H1 (cell line): ENCODE measurements around the gene RPRD1A. TPM values are rescaled to one million over a fixed set of nuclear protein-coding genes. Genes with fewer than 3 reads are reported as not detected.

Experiments
- CTCF ChIA-PET: fragments of 300-600 bp; sonication (Branson Sonifier 250); formaldehyde crosslinking; loops from one replicate; lab custom pipeline; 2021; ENCODE audit not compliant: partially characterized antibody; lab: Charles Lee
- POLR2A ChIA-PET: fragments of 300-600 bp; sonication (Branson Sonifier 250); formaldehyde crosslinking; loops from one replicate; lab custom pipeline; 2021; ENCODE audit warnings: inconsistent platforms; ENCODE audit not compliant: partially characterized antibody; lab: Charles Lee
- DNase-seq, 2 experiments: peaks; one replicate each; pipeline versions ENCODE4 v3.0.0 to v3.0.0-alpha.2; 2010 to 2022; ENCODE audit warnings: low spot score in 2 of 2, low read depth in 1 of 2, mixed read lengths in 1 of 2
- FAIRE-seq: peaks from 2 replicates; lab custom pipeline; 2011; peaks lifted over from hg19 to GRCh38; lab: Jason Lieb, UNC
- H2AFZ ChIP-seq: 2 replicates; pipeline ENCODE4 v1.8.1; 2012; ENCODE audit warnings: low read length, inconsistent platforms
- H2AK5ac ChIP-seq: 2 replicates; pipeline ENCODE4 v1.6.1; 2013; ENCODE audit warnings: low read depth, low read length
- H2BK120ac ChIP-seq: replicated peaks from 2 replicates; pipeline ENCODE3; 2013; ENCODE audit warnings: low read depth, low read length, inconsistent platforms
- H2BK12ac ChIP-seq: 2 replicates; pipeline ENCODE4 v1.6.1; 2013; ENCODE audit warnings: low read depth, low read length
- H2BK15ac ChIP-seq: 2 replicates; pipeline ENCODE4 v1.6.1; 2013; ENCODE audit warnings: low read length
- H2BK20ac ChIP-seq: 2 replicates; pipeline ENCODE4 v1.6.1; 2013; ENCODE audit warnings: low read length
- H2BK5ac ChIP-seq: 2 replicates; pipeline ENCODE4 v1.6.1; 2013; ENCODE audit warnings: low read depth, low read length
- H3K14ac ChIP-seq: 2 replicates; pipeline ENCODE4 v1.6.1; 2013; ENCODE audit warnings: inconsistent platforms; ENCODE audit not compliant: insufficient read length
- H3K18ac ChIP-seq: 2 replicates; pipeline ENCODE4 v1.6.1; 2013; ENCODE audit warnings: low read length; ENCODE audit errors: extremely low read depth
- H3K23ac ChIP-seq: 2 replicates; pipeline ENCODE4 v1.6.1; 2013; ENCODE audit warnings: inconsistent platforms; ENCODE audit not compliant: insufficient read length
- H3K23me2 ChIP-seq: 2 replicates; pipeline ENCODE4 v1.6.1; 2013; ENCODE audit warnings: low read depth, low read length
- H3K27ac ChIP-seq: 2 replicates; pipeline ENCODE4 v1.6.1; 2011; ENCODE audit warnings: low read depth, low read length, inconsistent platforms
- H3K27me3 ChIP-seq, 4 experiments: replicated peaks in 1 of 4; 1 replicate in 1 of 4; 2 replicates in 3 of 4; pipeline versions ENCODE4 v1.6.1 to v1.8.1; 2011 to 2013; ENCODE audit warnings: low read length in 3 of 4, mild to moderate bottlenecking in 3 of 4, inconsistent platforms in 2 of 4, mixed read lengths in 2 of 4, moderate library complexity in 1 of 4; ENCODE audit not compliant: control insufficient read depth in 3 of 4, insufficient read depth in 3 of 4; ENCODE audit errors: extremely low read depth in 1 of 4
- H3K36me3 ChIP-seq, 4 experiments: 2 replicates each; pipeline versions ENCODE4 v1.6.1 to v1.8.1; 2011 to 2013; ENCODE audit warnings: mild to moderate bottlenecking in 4 of 4, low read length in 3 of 4, moderate library complexity in 2 of 4, control low read depth in 1 of 4, inconsistent platforms in 1 of 4; ENCODE audit not compliant: insufficient read depth in 4 of 4, control insufficient read depth in 2 of 4
- H3K4ac ChIP-seq: replicated peaks from 2 replicates; pipeline ENCODE3; 2013; ENCODE audit warnings: low read length, low read depth, mixed read lengths, inconsistent platforms; ENCODE audit not compliant: insufficient read length
- H3K4me1 ChIP-seq, 4 experiments: replicated peaks in 1 of 4; 1 replicate in 1 of 4; 2 replicates in 3 of 4; pipeline versions ENCODE4 v1.6.1 to v1.8.1; 2011 to 2013; ENCODE audit warnings: low read length in 3 of 4, inconsistent platforms in 2 of 4, mixed read lengths in 1 of 4; ENCODE audit not compliant: insufficient read depth in 4 of 4, control insufficient read depth in 3 of 4
- H3K4me2 ChIP-seq, 2 experiments: 2 replicates each; pipeline versions ENCODE4 v1.6.1 to v1.8.1; 2011 to 2013; ENCODE audit warnings: low read depth in 2 of 2, low read length in 2 of 2, control low read depth in 1 of 2, inconsistent platforms in 1 of 2, mild to moderate bottlenecking in 1 of 2; ENCODE audit not compliant: insufficient read depth in 1 of 2
- H3K4me3 ChIP-seq, 4 experiments: fragments of 200-600, 300-600 bp in 1 of 4; sonication (generic), shearing (Covaris generic), sonication (Bioruptor Twin) in 1 of 4; 2 replicates each; pipeline versions ENCODE4 v1.5.1 to v1.8.1; 2011 to 2016; ENCODE audit warnings: low read length in 4 of 4, low read depth in 3 of 4, control low read depth in 2 of 4, inconsistent platforms in 2 of 4, mild to moderate bottlenecking in 2 of 4, mixed read lengths in 1 of 4, moderate library complexity in 1 of 4; ENCODE audit not compliant: insufficient read depth in 2 of 4; ENCODE audit errors: extremely low read depth in 1 of 4
- H3K56ac ChIP-seq: replicated peaks from 2 replicates; pipeline ENCODE3; 2013; ENCODE audit warnings: low read depth, mild to moderate bottlenecking, mixed read lengths, low read length, inconsistent platforms; ENCODE audit not compliant: insufficient read length
- H3K79me1 ChIP-seq: 2 replicates; pipeline ENCODE4 v1.6.1; 2013; ENCODE audit warnings: low read depth, low read length, control low read depth
- H3K79me2 ChIP-seq, 2 experiments: 2 replicates each; pipeline versions ENCODE4 v1.6.1 to v1.8.1; 2012 to 2013; ENCODE audit warnings: low read length in 2 of 2, mild to moderate bottlenecking in 2 of 2, inconsistent platforms in 1 of 2; ENCODE audit not compliant: insufficient read depth in 2 of 2, control insufficient read depth in 1 of 2
- H3K9ac ChIP-seq, 4 experiments: replicated peaks in 1 of 4; 1 replicate in 1 of 4; 2 replicates in 3 of 4; pipeline versions ENCODE4 v1.6.1 to v1.8.1; 2011 to 2013; ENCODE audit warnings: low read depth in 3 of 4, low read length in 3 of 4, control low read depth in 2 of 4, mild to moderate bottlenecking in 2 of 4, moderate library complexity in 2 of 4, inconsistent platforms in 1 of 4; ENCODE audit errors: extremely low read depth in 1 of 4
- H3K9me3 ChIP-seq, 2 experiments: 2 replicates each; pipeline versions ENCODE4 v1.6.1 to v1.8.1; 2012 to 2013; ENCODE audit warnings: mild to moderate bottlenecking in 2 of 2, moderate library complexity in 2 of 2, control low read depth in 1 of 2, inconsistent platforms in 1 of 2, low read depth in 1 of 2, low read length in 1 of 2, mixed read lengths in 1 of 2; ENCODE audit not compliant: insufficient read depth in 2 of 2
- H4K20me1 ChIP-seq, 2 experiments: replicated peaks in 1 of 2; 2 replicates each; pipeline versions ENCODE3 to v1.8.1; 2011 to 2013; ENCODE audit warnings: inconsistent platforms in 2 of 2, low read length in 2 of 2, mild to moderate bottlenecking in 1 of 2; ENCODE audit not compliant: insufficient read depth in 2 of 2, control insufficient read depth in 1 of 2
- H4K5ac ChIP-seq: 2 replicates; pipeline ENCODE4 v1.6.1; 2013; ENCODE audit warnings: low read length, low read depth, mixed read lengths, inconsistent platforms; ENCODE audit not compliant: insufficient read length
- H4K8ac ChIP-seq: 2 replicates; pipeline ENCODE4 v1.8.0; 2013; ENCODE audit warnings: mild to moderate bottlenecking, moderate library complexity, low read length, inconsistent platforms; ENCODE audit not compliant: insufficient read depth; ENCODE audit errors: extremely low read depth
- H4K91ac ChIP-seq: replicated peaks from 2 replicates; pipeline ENCODE3; 2013; ENCODE audit warnings: low read length, mixed read lengths, inconsistent platforms; ENCODE audit not compliant: insufficient read length
- CEBPB ChIP-seq: IDR thresholded peaks from 2 replicates; pipeline ENCODE4 v1.6.1; 2012; ENCODE audit warnings: low read depth, low read length
- CHD1 ChIP-seq: IDR thresholded peaks from 2 replicates; pipeline ENCODE4 v1.6.1; 2012; ENCODE audit warnings: low read depth, low read length, improper control_type of control experiment
- EGR1 ChIP-seq: IDR thresholded peaks from 2 replicates; pipeline ENCODE4 v1.6.1; 2011; ENCODE audit warnings: low read depth, low read length, borderline replicate concordance
- HDAC2 ChIP-seq, 2 experiments: fragments of 300-600 bp in 1 of 2; sonication (generic) in 1 of 2; IDR thresholded peaks; 2 replicates each; pipeline ENCODE4 v1.6.1; 2011 to 2012; ENCODE audit warnings: low read depth in 2 of 2, low read length in 2 of 2, mild to moderate bottlenecking in 2 of 2, moderate library complexity in 2 of 2, borderline replicate concordance in 1 of 2, inconsistent platforms in 1 of 2
- KDM5A ChIP-seq: fragments of 200-600 bp; IDR thresholded peaks from 2 replicates; pipeline ENCODE4 v1.7.1; 2012; ENCODE audit warnings: mild to moderate bottlenecking, low read length, inconsistent platforms, mixed read lengths
- NANOG ChIP-seq: IDR thresholded peaks from 2 replicates; pipeline ENCODE4 v1.6.1; 2011; ENCODE audit warnings: low read length, low read depth, mild to moderate bottlenecking, inconsistent platforms; ENCODE audit not compliant: insufficient read depth, poor library complexity, severe bottlenecking
- POU5F1 ChIP-seq: IDR thresholded peaks from 2 replicates; pipeline ENCODE4 v1.6.1; 2011; ENCODE audit warnings: low read depth, mild to moderate bottlenecking, low read length, moderate library complexity
- RFX5 ChIP-seq: IDR thresholded peaks from 2 replicates; pipeline ENCODE4 v1.6.1; 2011; ENCODE audit warnings: low read depth, low read length, improper control_type of control experiment, borderline replicate concordance
- WGBS, 2 experiments: shearing (Covaris generic) in 1 of 2; methylation state at CpG; one replicate each; pipeline versions ENCODE4 v1.1.6 to v1.1.7; 2013 to 2015; ENCODE audit warnings: low lambda C conversion rate in 2 of 2, mixed read lengths in 2 of 2, inconsistent platforms in 1 of 2, low coverage in 1 of 2, missing lambda C conversion rate in 1 of 2; ENCODE audit not compliant: insufficient replicate concordance in 2 of 2, insufficient coverage in 1 of 2, insufficient read length in 1 of 2; ENCODE audit errors: extremely low coverage in 1 of 2, missing lambda C conversion rate in 1 of 2; 5-methylcytosine and 5-hydroxymethylcytosine counted together
- polyA plus RNA-seq, 7 experiments: library from polyadenylated mRNA; depleted of rRNA in 3 of 7; stranded (reverse) in 5 of 7; unstranded in 2 of 7; fragments of >200 nt in 5 of 7; fragments of 200-250 nt in 2 of 7; gene quantifications; 1 replicate in 5 of 7; 2 replicates in 1 of 7; 4 replicates in 1 of 7; pipeline versions ENCODE4 v1.2.1 to v1.2.3, GENCODE V29; 2011 to 2013; ENCODE audit warnings: missing spikeins in 2 of 7, mixed read lengths in 2 of 7
- total RNA-seq: library from RNA; stranded (reverse); fragmentation: NEBNext Ultra II Directional; extraction: Animal tissue kit (Norgen Biotek cat#: 25700); gene quantifications from 2 replicates; pipeline ENCODE4 v1.2.1, GENCODE V29; 2021

The RPRD1A gene
- total and polyA plus RNA-seq, 2 of the 8 experiments (the other 6 are each of a cell fraction or from before 2014, with no cell fraction given): 40.5 to 106 TPM

DNA sequence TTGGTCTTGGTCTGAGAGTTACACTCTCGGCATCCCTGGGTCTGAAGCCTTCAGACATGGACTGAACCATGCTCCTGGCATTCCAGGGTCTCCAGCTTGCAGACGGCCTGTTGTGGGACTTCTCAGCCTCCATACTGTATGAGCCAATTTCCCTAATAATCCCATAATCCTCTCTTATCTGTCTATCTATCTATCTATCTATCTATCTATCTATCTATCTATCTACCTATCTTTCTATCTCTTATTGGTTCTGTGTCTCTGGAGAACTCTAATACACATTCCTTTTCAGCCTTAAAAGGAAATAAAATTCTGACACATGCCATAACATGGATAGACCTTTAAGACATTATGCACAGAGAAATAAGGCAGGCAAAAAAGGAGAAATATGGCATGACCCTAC is 37.4 kb upstream of the RPRD1A start:
- H2AK5ac ChIP-seq: no peak overlapping the region
- H3K9ac ChIP-seq: no peak overlapping the region
- H3K27ac ChIP-seq: no peak overlapping the region
- no peak overlapping the region for H2BK20ac ChIP-seq
- DNase-seq (no peak), FAIRE-seq (no peak)
- no peak overlapping the region for H2BK5ac ChIP-seq
- no peak overlapping the region for H3K4me2 ChIP-seq
- H3K79me1 ChIP-seq: no peaks in the 10 kb centered on the region
- H3K18ac ChIP-seq: no peak overlapping the region
- no peak overlapping the region for H3K23ac ChIP-seq
- 77% methylated on average over 2 of the region's 2 CpGs; no CpG with 5 or more reads in 1 of the 2 experiments for WGBS, 2 experiments
- no peaks in the 10 kb centered on the region for H3K79me2 ChIP-seq
- H3K4me1 ChIP-seq: no peaks in the 10 kb centered on the region
- H3K56ac ChIP-seq: no peak overlapping the region
- no peak overlapping the region for H2BK15ac ChIP-seq
- H3K23me2 ChIP-seq: no peaks in the 10 kb centered on the region
- H4K91ac ChIP-seq: no peak overlapping the region
- no peak overlapping the region for H2BK12ac ChIP-seq
- H3K14ac ChIP-seq: no peak overlapping the region
- no peak overlapping the region for H2BK120ac ChIP-seq
- H3K27me3 ChIP-seq: no peaks in the 10 kb centered on the region; a peak in 1 of 7 replicates
- H3K4ac ChIP-seq: no peak overlapping the region
- no peak overlapping the region for H3K4me3 ChIP-seq
- H3K36me3 ChIP-seq: peaks cover 0 to 4% (median 0%) of the 10 kb centered on the region in 4 experiments; a peak in 3 of 8 replicates
- H4K20me1 ChIP-seq: no peaks in the 10 kb centered on the region
- ChIA-PET CTCF (interaction anchor here (0.7 to 2.1 kb wide), 2 partner anchors 9 kb away, joined by 3 to 9 read pairs; no protein-coding TSS in a partner anchor), POLR2A (interaction anchor here (1.2 kb wide), 1 partner anchor 15 kb away, joined by 3 read pairs; no protein-coding TSS in a partner anchor)
- no peak overlapping the region for H4K5ac ChIP-seq
- H3K9me3 ChIP-seq: no peaks in the 10 kb centered on the region
- no peak overlapping the region for H2AFZ ChIP-seq
- H4K8ac ChIP-seq: no peak overlapping the region
- TF ChIP-seq RFX5: no peak
- TF ChIP-seq KDM5A: no peak
- TF ChIP-seq HDAC2 (IDR thresholded peaks at IDR 0.05; ENCODE audit: borderline replicate concordance in 1 of 2, low read depth in 2 of 2, low read length in 2 of 2): no peak
- TF ChIP-seq POU5F1: no peak
- TF ChIP-seq CEBPB: no peak
- TF ChIP-seq EGR1: no peak
- TF ChIP-seq CHD1: no peak
- no peak for TF ChIP-seq NANOG
